Effector memory CD8-positive, alpha-beta T cell (primary cell): ENCODE measurements around the gene IGSF21.

ENCODE experiments used
- ATAC-seq: fragments of 150-1000 bp; cut with Tn5 transposase; replicated peaks from 2 replicates; pipeline ENCODE4 v1.10.0; 2021; ENCODE audit warnings: mild to moderate bottlenecking, moderate library complexity
- DNase-seq, 3 experiments: peaks; one replicate each; pipeline ENCODE4 v3.0.0; 2021
- H3K27ac Mint-ChIP-seq, 2 donors: one replicate each; pipeline ENCODE4 v1.8.0; 2022; ENCODE audit warnings: mild to moderate bottlenecking in 2 of 2, mixed read lengths in 2 of 2, moderate library complexity in 2 of 2
- H3K27me3 Mint-ChIP-seq, 2 donors: one replicate each; pipeline ENCODE4 v1.8.0; 2022; ENCODE audit warnings: mixed read lengths in 2 of 2
- H3K36me3 Mint-ChIP-seq: one replicate; pipeline ENCODE4 v1.8.0; 2022; ENCODE audit warnings: mild to moderate bottlenecking, moderate library complexity, mixed read lengths; ENCODE audit not compliant: insufficient read depth
- H3K4me1 Mint-ChIP-seq, 2 donors: one replicate each; pipeline ENCODE4 v1.8.0; 2022; ENCODE audit warnings: low read depth in 2 of 2, mixed read lengths in 2 of 2
- H3K4me3 Mint-ChIP-seq, 2 donors: one replicate each; pipeline ENCODE4 v1.8.0; 2022; ENCODE audit warnings: mild to moderate bottlenecking in 2 of 2, mixed read lengths in 2 of 2, moderate library complexity in 2 of 2
- H3K9me3 Mint-ChIP-seq, 2 donors: one replicate each; pipeline ENCODE4 v1.8.0; 2022; ENCODE audit warnings: mixed read lengths in 2 of 2

The IGSF21 gene

DNA sequence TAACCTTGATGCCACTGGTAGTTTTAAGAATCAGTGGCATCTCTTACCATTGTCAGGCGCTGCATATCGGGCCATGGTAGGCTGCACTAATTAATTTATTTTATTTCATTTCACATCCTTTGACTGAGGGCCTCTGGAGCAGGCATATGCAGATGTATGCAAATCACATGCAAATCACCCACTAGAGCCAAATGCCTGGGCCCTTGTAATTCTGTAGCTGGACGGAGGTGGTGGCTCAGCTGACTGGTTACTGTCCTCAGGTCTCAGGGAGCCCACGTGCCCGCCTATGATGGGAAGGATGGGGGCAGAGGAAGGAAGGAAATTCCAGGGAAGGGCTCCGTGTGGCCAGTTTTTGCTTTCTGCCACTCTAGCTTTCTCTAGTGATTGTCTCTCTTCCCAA, 122.7 kb downstream of the IGSF21 start:
- Mint-ChIP-seq H3K27ac (no peak overlapping the region), H3K36me3 (no peaks in the 10 kb centered on the region), H3K27me3 (peaks cover 19 to 45% of the 10 kb centered on the region in 2 donors), H3K9me3 (peaks cover 0 to 4% of the 10 kb centered on the region in 2 donors), H3K4me1 (no peaks in the 10 kb centered on the region), H3K4me3 (no peak overlapping the region)
- no peak for DNase-seq
- no peak for ATAC-seq

DNA sequence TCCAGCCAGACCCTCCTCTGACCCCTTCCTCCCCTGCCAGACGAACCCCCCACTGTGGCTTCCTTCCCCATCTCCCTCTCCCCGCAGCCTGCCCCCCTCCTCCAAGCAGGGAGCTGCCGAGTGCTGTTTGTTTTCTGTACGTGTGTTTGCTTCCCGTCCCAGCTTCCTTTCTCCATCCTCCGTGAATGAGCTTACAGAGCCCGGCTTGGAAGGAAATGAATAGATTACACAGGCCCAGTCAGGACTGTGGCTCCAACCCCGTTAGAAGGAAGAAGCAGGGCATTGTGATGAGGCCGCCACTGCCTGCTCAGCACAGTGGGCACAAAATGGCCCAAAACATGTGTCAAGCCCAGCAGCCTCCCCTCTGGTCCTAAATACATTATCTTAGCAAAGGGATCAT, 123.2 kb downstream of the IGSF21 start:
- ATAC-seq, result no peak
- Mint-ChIP-seq H3K4me1 (no peaks in the 10 kb centered on the region), H3K27me3 (peaks cover 18 to 45% of the 10 kb centered on the region in 2 donors), H3K36me3 (no peaks in the 10 kb centered on the region), H3K27ac (no peak overlapping the region), H3K9me3 (peaks cover 0 to 6% of the 10 kb centered on the region in 2 donors), H3K4me3 (no peak overlapping the region)
- no peak for DNase-seq

DNA sequence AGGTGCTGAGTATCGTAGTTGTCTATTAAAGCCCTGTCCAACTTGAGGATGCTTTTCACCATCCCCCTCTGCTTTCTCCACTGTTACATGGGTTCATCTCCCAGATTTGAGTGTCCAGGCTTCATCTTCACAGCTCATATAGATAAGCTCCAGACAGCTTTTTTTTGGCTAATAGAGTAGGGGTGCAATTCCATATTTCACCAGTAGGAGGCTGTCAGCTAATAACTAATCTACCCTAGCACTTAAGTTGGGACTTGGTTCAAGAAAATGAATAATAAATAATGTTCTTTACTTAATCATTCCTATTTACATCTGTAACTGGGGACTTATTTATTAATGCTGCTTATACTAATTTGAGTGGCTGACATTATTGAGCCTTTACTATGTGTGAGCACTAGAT, 124.5 kb downstream of the IGSF21 start:
- Mint-ChIP-seq H3K27me3 (peaks cover 18 to 39% of the 10 kb centered on the region in 2 donors), H3K4me3 (no peak overlapping the region), H3K36me3 (no peaks in the 10 kb centered on the region), H3K4me1 (no peaks in the 10 kb centered on the region), H3K27ac (no peak overlapping the region), H3K9me3 (peaks cover 0 to 6% of the 10 kb centered on the region in 2 donors)
- ATAC-seq (no peak), DNase-seq (no peak)

DNA sequence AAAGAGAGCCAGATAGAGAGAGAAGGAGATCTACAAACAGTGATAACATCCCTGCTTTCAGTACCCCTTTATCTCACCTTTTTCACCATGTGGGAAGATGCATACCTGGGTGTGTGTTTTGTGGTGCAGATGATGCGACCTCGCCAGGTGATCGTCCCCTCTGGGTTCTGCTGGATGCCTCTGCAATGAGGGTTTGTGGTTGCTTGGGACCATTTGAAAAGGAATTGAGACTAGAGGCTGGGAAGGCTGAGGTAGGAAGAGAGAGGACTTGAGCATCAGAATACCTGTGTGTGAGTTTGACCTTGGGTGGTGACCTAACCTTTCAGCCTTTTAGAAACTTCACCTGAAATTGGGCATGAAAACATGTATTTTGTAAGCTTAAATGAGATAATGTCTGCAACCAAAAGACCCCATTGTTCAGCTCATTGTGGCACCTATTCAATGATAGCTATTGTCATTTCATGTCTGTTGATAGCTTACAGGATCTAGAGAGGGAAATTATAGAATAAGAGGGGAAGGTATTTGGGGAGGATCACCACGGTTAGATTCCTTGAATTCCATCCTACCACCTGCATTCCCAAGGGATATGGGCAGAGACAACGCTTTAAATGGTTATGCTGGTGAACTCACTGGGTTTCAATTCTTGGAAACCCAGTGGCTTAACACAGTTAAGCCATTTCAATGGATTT, 125.7 kb downstream of the IGSF21 start:
- ATAC-seq, result no peak
- DNase-seq, result no peak
- Mint-ChIP-seq H3K36me3 (no peaks in the 10 kb centered on the region), H3K4me3 (no peak overlapping the region), H3K9me3 (peaks cover 0 to 6% of the 10 kb centered on the region in 2 donors), H3K27me3 (peaks cover 23 to 39% of the 10 kb centered on the region in 2 donors), H3K27ac (no peak overlapping the region), H3K4me1 (no peaks in the 10 kb centered on the region)

DNA sequence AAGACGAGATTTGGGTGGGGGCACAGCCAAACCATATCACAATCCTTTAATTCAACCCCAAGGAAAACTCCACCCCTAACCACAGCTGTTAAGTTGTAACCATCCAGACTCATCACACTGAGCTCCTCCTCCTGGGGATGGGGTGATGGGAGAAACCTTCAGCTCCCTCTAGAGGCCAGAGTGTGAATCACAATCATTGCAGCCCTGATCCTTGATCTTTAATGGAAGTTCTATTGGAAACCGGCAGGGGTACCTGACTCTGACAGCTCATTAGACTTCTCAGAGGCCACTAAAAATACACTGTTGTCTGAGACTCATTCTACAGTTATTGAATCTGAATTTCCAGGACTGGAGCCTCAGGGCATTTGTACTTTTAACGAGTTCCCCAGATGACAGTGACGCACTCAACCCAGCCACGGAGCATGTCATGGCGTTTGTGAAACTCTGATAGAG, 127.2 kb downstream of the IGSF21 start:
- no peaks in the 10 kb centered on the region for H3K4me1 Mint-ChIP-seq
- no peak overlapping the region for H3K27ac Mint-ChIP-seq
- H3K36me3 Mint-ChIP-seq, result no peaks in the 10 kb centered on the region
- no peak for DNase-seq
- H3K4me3 Mint-ChIP-seq, result no peak overlapping the region
- H3K27me3 Mint-ChIP-seq, result peaks cover 20 to 29% of the 10 kb centered on the region in 2 donors
- ATAC-seq, result no peak
- peaks cover 0 to 6% of the 10 kb centered on the region in 2 donors for H3K9me3 Mint-ChIP-seq

DNA sequence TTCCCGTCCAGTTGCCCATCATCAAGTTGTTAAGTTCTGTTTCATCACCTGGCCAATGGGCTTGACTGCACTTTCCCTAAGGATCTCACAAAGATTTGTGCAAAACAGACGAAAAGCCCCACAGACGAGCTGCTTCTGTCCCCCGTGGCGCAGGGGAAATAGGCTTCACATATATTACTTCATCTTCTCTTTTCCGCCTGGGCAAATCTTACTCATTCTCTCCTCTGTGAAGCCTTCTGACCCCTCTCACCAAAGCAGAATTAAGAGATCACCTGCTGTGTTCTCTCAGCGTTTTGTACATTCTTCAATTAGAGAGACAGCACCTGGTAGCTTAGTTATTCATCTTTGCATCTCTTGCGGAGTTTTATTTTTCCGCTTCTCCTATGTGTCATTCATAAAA, 129.8 kb downstream of the IGSF21 start:
- Mint-ChIP-seq H3K36me3 (no peaks in the 10 kb centered on the region), H3K4me1 (no peaks in the 10 kb centered on the region), H3K4me3 (no peak overlapping the region), H3K9me3 (peaks cover 0 to 6% of the 10 kb centered on the region in 2 donors), H3K27ac (no peak overlapping the region), H3K27me3 (peaks cover 14 to 27% of the 10 kb centered on the region in 2 donors)
- DNase-seq (no peak), ATAC-seq (no peak)

DNA sequence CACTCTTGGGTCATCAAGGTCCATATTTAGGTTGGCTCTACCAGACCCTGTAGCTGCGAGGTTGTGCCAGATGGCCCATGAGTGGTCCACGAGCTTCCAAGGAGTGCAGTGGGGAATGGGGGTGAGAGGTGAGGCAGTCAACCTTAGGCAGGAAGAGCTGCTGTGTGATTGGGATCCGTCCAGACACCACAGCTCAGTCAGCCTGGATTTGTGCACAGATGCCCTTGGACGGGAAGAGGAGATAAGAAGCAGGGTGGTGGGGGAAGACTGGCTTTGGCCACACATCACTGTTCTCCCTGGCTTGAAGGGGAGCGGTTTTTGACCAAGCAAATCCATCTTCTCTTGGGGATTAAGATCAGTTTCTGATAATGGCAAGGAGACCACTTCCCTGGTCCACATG, 130.6 kb downstream of the IGSF21 start:
- Mint-ChIP-seq H3K27ac (no peak overlapping the region), H3K9me3 (peaks cover 0 to 3% of the 10 kb centered on the region in 2 donors), H3K36me3 (no peaks in the 10 kb centered on the region), H3K4me3 (no peak overlapping the region), H3K27me3 (peaks cover 17 to 35% of the 10 kb centered on the region in 2 donors), H3K4me1 (no peaks in the 10 kb centered on the region)
- no peak for DNase-seq
- ATAC-seq, result no peak

DNA sequence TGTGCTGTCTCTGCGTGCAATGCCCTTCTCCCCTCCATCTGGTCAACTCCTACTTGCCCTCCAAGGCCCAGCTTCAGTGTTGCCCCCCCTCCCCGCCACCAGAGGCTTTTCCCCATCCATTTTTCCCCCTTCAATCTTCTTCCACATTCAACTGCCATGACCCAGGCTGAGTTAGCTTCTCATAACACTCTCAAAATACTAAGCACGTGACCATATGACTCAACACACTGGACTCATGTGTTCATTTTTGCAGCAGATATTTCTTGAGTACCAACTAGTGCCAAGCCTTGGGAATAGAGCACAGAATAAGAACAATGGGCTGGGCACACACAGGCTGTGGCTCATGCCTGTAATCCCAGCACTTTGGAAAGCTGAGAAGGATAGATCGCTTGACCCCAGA, 132.1 kb downstream of the IGSF21 start:
- Mint-ChIP-seq H3K4me3 (no peak overlapping the region), H3K27ac (no peak overlapping the region), H3K27me3 (peaks cover 20 to 45% of the 10 kb centered on the region in 2 donors), H3K36me3 (no peaks in the 10 kb centered on the region), H3K4me1 (no peaks in the 10 kb centered on the region), H3K9me3 (peaks cover 0 to 2% of the 10 kb centered on the region in 2 donors)
- DNase-seq (no peak), ATAC-seq (no peak)

DNA sequence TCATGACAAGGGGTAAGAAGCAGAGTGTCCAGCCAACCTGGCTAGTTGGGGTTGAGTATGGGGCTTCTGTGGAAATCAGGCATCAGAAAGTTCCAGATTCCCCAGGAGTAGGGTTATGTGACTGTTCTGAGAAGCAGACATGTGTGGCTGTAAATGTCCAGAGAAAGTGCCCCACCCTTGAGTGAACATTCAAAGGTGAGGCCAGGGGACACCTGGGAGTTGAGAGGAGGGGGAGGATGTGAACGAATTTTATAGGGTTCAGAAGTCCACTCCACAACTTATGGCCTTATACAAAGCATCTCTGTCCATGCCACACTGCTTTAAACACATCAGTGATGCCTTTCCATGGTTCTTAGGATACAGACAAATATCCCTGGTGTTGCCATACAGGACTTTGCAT, 133.3 kb downstream of the IGSF21 start:
- H3K9me3 Mint-ChIP-seq, result no peaks in the 10 kb centered on the region
- DNase-seq (no peak), ATAC-seq (no peak)
- H3K27ac Mint-ChIP-seq, result no peak overlapping the region
- H3K27me3 Mint-ChIP-seq, result peaks cover 26 to 45% of the 10 kb centered on the region in 2 donors
- H3K4me1 Mint-ChIP-seq, result no peaks in the 10 kb centered on the region
- H3K4me3 Mint-ChIP-seq, result no peak overlapping the region
- no peaks in the 10 kb centered on the region for H3K36me3 Mint-ChIP-seq

DNA sequence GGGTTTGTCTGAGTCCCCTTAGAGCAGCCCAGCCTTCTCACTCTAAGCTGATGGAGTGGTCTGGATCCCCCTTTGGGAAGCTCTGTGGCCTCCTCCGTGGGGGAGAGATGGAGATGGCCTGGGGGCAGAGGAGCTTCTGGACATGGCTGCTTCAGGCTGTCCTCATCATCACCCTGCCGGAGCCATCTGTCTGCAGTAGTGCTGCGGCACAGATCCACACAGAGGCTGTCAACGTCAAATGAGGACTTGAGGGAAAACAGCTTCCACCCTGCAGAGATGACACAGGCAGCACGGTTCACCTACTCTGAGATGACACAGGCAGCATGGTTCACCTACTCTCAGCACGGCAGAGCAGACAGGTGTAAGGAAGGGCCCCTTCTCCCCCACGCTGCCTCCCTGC, 134.3 kb downstream of the IGSF21 start:
- Mint-ChIP-seq H3K4me1 (no peaks in the 10 kb centered on the region), H3K36me3 (no peaks in the 10 kb centered on the region), H3K27me3 (peaks cover 26 to 52% of the 10 kb centered on the region in 2 donors), H3K4me3 (no peak overlapping the region), H3K9me3 (no peaks in the 10 kb centered on the region), H3K27ac (no peak overlapping the region)
- ATAC-seq (no peak), DNase-seq (no peak)

DNA sequence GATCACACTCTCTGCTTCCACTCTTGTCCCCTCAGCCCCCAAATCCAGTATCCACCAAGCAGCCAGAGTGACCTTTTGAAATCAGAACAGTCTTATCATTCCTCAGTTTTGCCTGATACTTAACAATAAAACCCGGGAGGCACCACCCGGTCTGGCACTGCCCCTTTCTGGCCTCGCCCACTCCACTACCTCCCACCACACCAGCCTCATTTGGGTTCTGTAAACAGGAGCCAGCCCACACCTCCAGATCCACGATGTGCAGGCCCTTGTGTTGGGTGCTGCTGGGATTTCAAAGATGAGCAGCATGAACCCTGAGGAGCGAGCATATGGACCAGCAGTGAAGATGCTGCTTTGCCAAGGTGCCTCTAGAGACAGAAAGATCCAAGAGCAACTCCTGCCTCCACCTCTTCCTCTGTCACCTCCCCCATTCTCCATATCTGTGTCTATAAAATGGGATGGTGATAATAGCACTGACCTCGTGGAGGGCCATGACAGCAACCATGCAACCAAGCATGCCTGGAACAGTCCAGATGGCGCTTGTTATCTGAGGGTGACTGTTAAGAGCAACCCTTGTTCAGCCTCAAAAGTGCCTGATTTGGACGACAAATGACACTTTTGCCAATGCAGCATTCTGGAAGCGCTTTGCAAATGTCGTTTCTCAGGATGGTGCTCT, 136.0 kb downstream of the IGSF21 start:
- Mint-ChIP-seq H3K27me3 (peaks cover 17 to 42% of the 10 kb centered on the region in 2 donors), H3K4me3 (no peak overlapping the region), H3K9me3 (no peaks in the 10 kb centered on the region), H3K4me1 (no peaks in the 10 kb centered on the region), H3K27ac (no peak overlapping the region), H3K36me3 (no peaks in the 10 kb centered on the region)
- DNase-seq (no peak), ATAC-seq (no peak)

DNA sequence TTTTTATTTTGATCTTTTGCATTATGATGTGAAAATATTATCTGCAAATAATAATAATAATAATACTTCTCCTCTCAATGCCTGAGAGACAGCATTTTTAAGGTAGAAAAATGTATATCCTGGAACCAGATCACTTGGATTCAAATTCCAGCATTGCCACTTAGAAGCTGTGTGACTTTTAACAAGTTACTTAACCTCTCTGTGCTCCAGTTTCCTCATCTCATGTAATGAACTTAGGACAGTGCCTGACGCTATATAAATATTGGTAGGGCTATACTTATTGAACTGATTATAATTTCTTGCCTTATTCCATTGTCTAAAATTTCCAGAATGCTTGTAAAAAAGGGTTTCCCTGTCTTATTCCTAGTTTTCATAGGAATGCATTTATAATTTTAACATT, 137.2 kb downstream of the IGSF21 start:
- DNase-seq (no peak), ATAC-seq (no peak)
- Mint-ChIP-seq H3K4me3 (no peak overlapping the region), H3K9me3 (no peaks in the 10 kb centered on the region), H3K27me3 (peaks cover 23 to 48% of the 10 kb centered on the region in 2 donors), H3K27ac (no peak overlapping the region), H3K4me1 (no peaks in the 10 kb centered on the region), H3K36me3 (no peaks in the 10 kb centered on the region)

DNA sequence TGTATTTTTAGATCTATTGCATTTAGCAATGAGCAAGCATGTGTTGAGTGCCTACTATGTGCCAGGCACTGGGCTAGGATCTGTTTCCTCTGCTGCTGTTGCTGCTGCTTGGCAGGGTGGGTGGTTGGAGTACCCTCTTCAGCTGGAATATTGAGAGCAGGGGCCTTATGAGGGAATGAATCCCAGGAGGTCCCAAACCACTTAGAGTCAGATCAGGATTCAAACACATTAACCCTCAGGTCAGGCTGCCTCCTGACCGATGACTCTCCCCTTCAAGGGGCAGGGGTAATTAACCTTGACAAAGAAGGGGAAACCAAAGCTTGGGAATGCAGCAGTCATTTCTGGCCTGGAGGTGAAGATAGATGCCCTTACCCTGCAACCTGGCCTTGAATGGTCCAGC, 138.0 kb downstream of the IGSF21 start:
- no peak overlapping the region for H3K4me3 Mint-ChIP-seq
- peaks cover 0 to 2% of the 10 kb centered on the region in 2 donors for H3K9me3 Mint-ChIP-seq
- H3K27ac Mint-ChIP-seq, result no peak overlapping the region
- DNase-seq (no peak), ATAC-seq (no peak)
- H3K36me3 Mint-ChIP-seq, result peaks cover 4% of the 10 kb centered on the region
- H3K4me1 Mint-ChIP-seq, result no peaks in the 10 kb centered on the region
- H3K27me3 Mint-ChIP-seq, result peaks cover 23 to 40% of the 10 kb centered on the region in 2 donors

DNA sequence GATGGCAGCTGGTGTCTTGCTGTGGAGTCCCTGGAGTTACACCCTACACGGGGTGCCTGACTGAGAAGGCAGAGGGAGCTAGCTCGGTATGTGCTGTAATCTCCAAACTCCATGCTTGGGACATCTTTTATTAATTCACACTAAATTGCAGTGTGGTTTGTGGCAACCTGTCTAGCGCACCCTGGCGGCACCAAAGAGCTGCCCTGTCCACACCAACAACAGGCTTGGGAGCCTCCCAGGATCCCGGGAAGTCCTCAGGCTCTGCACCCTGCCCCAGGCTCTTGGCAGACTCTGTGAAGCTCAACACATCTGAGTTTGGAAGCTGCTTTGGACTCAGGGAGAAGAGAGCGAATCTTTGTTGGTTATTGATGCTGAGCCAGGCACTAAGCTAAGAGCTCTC, 138.9 kb downstream of the IGSF21 start:
- peaks cover 23 to 38% of the 10 kb centered on the region in 2 donors for H3K27me3 Mint-ChIP-seq
- no peak overlapping the region for H3K4me3 Mint-ChIP-seq
- no peak for DNase-seq
- no peak for ATAC-seq
- H3K4me1 Mint-ChIP-seq, result no peaks in the 10 kb centered on the region
- peaks cover 4% of the 10 kb centered on the region for H3K36me3 Mint-ChIP-seq
- peaks cover 1 to 11% of the 10 kb centered on the region in 2 donors for H3K9me3 Mint-ChIP-seq
- H3K27ac Mint-ChIP-seq, result no peak overlapping the region
